GM19455 (cell line): ENCODE data around the gene NTM.

ENCODE experiments used
- ATAC-seq: cut with Tn5 transposase; IDR thresholded peaks from one replicate; pipeline ENCODE4 v1.9.1; 2021; ENCODE audit not compliant: unreplicated experiment

NTM gene

DNA sequence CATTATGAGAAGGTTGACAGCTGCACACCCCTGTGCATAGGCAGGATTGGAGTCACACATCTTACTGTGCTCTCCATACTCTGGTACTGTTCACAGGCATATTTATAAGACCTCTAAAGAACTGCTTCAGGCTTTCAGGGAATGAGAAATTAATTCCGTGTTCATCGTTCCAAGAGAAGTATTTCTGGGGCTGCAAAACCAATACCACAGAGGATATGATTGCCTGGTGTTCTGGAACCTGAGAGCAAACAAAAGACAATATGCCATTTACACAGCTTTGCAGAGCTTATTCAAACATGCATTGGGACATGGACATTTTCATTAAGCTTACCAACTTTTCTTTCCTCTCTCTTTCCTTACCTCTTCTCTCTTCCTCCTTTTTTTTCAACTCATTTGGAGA is 388.7 kb downstream of the NTM start:
- ATAC-seq = no peak

DNA sequence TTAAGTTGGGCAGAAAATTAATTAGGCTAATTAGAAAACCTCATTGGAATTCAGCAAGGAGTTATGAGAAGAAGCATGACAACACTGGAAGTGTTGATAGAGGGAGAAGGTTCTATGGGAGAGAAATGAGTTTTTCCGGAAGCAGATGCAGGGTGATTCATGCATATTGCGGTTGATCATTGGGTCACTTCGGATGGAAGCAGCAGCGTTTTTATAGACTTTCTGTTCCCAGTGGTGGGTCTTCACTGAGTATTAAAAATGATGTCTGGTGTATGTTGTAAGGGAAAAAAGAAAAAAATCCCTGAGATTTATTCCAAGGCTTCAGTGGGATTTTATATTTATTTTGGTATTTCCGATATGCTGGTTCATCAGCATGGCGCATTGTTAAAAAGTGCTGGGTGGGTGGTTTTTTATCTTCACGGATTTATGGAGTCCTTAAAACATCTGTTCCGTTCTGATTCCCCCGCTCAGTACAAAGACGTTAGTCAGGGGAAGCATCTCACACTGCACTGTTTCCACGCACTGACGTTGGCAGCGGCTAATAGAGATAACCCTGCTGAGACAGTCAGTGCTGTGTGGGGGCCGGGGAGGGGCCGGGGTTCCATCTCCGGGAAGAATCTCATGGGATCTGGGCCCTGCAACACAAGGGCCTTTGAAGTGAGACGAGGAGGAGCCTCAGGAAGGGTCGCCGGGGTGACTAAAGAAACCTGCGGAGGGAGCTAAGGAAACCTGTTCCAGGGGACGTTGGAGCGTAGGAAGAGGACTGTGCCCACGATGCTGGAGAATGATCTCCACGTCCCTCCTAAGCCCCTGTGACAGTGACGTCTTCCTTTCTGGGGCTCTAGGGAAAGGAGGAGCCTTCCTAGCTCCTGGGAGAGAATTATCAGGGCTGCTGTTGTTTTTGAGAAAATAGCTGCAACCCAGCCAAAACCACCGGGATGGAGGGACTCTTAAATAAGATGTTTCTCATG is 390.0 kb downstream of the NTM start:
- ATAC-seq = no peak

DNA sequence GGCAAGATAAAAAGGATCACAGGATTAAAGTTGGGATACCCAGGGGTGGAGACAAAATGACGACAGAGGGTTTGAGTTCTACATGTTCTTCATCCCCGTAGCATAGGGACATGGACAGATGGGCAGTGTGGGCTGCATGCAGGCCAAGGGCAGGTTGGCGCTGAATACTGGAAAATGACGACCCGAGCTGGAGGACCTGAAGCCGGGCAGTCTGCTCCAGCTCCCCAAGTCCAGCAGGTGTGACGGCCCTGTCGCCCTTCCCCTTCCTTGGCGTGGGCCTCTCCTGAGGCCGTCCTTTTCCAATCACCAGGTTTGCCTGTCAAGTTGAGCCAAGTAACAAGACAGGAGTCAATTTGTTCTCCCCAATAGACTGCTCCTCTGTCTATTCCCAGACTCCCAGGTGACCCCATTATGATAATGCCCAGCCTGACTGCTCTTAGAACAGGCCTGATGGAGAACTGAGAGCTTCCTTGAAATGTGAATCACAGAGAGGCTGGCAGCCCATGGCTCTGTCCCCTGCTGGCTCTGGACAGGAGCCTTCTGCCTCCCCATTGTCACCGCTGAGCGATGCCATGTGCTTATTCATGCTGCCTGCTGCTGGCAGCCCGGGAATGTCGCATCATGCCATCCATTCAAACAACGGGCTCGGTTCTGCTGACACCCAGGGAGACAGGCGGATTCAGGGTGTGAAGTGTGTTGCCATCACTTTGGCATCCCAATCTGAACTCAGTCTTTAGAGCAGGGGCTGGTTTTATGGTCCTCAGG is 392.1 kb downstream of the NTM start:
- ATAC-seq = no peak

GRCh38 chr11:131763193-131763890 is 392.9 kb downstream of the NTM start:
- ATAC-seq = no peak

- ATAC-seq = no peak
Observed at GRCh38 chr11:131764126-131764525, 393.7 kb downstream of the NTM start.

GRCh38 chr11:131764649-131765048 is 394.2 kb downstream of the NTM start:
- no peak for ATAC-seq

DNA sequence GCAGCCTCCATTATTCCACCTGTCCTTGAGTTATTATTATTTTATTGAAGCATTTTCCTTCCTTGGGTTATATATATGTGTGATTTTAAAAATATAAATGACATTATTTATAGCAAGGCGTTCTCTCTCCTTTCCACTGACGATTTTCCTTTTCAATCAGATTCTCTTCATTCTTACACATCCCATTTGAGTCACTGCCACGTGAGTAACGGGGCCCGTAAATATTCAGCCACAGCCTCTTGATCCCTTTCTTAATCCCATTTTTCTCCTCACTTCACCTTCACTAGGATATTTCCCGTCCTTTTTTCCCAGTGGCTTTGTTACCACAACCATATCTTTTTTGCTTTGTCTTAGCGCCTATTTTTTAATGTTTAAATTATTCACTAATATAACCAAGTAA is 396.2 kb downstream of the NTM start:
- no peak for ATAC-seq

- ATAC-seq = no peak
Observed at GRCh38 chr11:131767421-131767820, 397.0 kb downstream of the NTM start.

GRCh38 chr11:131770801-131771200 is 400.4 kb downstream of the NTM start:
- no peak for ATAC-seq

DNA sequence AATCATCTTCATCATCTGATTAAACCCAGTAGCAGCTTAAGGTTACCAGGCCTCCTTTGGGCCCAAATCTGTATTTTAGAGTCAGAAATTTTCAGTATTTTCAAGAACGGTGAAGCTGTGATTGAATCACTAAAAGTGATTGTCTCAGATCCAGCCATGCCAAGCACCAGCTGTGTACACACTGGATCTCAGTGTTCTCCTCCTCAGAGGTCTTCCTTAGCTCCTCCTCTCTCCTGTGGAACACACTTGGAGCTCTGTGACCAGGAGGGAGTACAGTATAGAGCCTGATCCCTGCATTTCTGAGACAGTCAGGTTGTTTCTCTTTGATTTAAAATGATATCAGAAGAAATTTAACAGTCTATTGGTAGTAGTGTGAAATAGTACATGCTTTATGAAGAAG is 401.1 kb downstream of the NTM start:
- no peak for ATAC-seq

DNA sequence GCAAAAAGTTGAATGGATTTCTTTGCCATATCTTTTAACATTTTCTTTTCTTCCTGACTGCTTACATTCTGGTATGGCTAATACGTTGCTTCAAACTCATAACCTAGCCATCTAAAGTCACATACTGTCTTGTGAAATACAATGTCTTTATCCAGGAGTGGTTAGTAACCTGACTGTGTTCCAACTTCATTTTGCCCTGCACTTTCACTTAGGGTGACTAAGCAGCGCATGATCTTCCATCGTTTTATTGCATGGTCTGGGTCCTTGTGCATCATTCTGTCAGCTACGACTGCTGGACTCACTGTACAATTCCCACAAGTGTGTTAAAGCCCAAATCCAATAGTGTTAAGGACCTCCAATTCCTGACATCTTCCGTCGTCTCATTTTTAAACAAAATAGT is 403.2 kb downstream of the NTM start:
- no peak for ATAC-seq

- no peak for ATAC-seq
Observed at GRCh38 chr11:131776211-131776610, 405.8 kb downstream of the NTM start.

GRCh38 chr11:131785801-131786200 is 415.4 kb downstream of the NTM start:
- no peak for ATAC-seq

- ATAC-seq = no peak
Observed at GRCh38 chr11:131787119-131787518, 416.7 kb downstream of the NTM start.

- ATAC-seq = no peak
Observed at GRCh38 chr11:131790586-131790985, 420.2 kb downstream of the NTM start.

DNA sequence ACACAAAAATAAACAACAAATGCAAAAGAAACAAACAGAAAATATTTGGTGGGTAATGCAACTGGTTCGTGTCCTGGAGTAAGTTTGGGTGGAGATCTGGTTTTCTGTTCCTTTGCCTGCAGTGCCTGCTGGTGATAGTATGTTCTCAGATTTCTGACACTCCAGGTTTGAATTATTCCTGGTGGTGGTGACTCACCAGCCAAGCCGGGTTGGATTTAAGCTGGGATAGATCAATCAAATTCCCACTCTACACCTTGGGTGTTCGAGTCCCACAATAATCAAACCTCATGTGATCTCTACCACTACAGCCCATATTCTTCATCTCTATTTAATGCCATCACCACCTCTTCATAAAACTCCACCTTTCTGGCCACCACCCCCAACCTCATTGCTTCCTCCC is 421.8 kb downstream of the NTM start:
- no peak for ATAC-seq

- ATAC-seq = no peak
Observed at GRCh38 chr11:131796089-131796488, 425.7 kb downstream of the NTM start.

GRCh38 chr11:131796541-131796940 is 426.1 kb downstream of the NTM start:
- no peak for ATAC-seq

DNA sequence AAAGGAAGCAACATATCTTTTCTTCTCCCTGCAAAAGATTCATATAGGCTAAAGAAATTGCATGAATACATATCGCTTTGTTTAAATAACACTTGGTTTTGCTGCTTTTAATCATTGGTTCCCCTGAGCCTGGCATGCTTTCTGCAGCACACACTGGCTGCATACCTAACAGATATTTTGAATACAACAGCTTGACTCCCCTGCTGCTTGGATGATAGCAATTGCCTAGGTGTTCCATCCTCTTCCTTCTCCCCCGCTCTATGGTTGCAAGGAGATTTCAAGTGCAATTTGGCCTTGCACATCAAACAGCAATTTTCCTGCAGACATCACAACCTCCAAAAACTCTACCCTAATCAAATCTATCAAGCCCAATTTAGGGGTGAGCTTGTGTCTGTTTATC is 430.0 kb downstream of the NTM start:
- ATAC-seq = no peak

- no peak for ATAC-seq
Observed at GRCh38 chr11:131802440-131803115, 432.2 kb downstream of the NTM start.

GRCh38 chr11:131807876-131808275 is 437.5 kb downstream of the NTM start:
- no peak for ATAC-seq
